GM19043 (cell line): ENCODE measurements around the gene BUB1B.

Source experiments
- ATAC-seq: cut with Tn5 transposase; IDR thresholded peaks from one replicate; pipeline ENCODE4 v1.9.1; 2021; ENCODE audit warnings: low read depth; ENCODE audit not compliant: unreplicated experiment

BUB1B gene

DNA sequence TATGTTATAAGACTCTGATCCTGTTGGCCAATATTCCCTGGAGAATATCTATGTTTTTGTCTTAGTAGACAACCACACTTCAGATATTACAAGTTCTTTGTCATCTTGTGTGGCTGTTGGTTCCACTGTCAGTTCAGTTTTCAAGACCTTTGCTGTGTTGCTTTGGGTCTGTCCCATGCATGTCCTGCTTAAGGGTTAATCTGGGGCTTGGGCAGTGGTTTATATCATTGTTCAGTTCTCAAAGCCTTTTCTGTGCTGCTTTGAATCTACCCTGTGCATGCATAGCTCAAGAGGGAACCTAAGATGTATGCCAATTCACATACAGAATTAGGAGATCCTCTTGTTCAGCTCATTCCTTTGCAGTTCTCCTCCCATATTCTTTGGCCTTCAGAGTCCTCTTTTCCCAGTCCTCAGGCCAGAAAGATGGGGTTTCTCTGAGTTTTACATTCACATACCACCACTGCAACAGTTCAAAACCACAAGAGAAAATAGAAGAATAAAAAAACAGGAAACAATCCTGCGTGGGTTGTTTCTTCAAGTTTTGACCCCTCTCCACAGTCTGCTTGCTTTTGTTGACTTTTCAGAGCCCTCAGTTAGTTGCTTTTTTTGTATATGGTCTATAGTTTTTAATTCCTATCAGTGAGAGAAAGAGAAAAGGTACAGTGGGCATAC, 21.6 kb downstream of the BUB1B start:
- no peak for ATAC-seq

GRCh38 chr15:40183636-40184463, 23.0 kb downstream of the BUB1B start:
- ATAC-seq = no peak

- no peak for ATAC-seq
Measured at GRCh38 chr15:40190591-40190990, 29.7 kb downstream of the BUB1B start.

GRCh38 chr15:40192942-40193341, 32.1 kb downstream of the BUB1B start:
- ATAC-seq = no peak

DNA sequence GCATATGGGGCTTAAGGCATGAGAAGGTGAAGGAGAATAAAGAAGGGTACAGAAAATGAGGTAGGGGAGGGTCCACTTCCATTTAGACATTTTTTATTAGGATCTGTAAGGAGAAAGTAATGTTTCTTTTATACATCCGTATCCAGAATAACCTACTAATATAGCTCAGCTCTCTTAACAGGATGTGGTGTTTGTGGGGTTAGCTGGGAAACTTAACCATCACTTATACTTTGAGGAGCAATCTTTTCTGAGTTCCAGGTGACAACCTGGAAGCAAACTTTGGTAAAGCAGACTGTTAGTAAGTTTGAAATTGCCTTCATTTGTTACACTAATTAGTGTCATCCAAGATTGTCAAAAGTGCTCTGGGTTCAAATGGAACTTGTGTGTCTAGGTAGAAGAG, 36.6 kb downstream of the BUB1B start:
- ATAC-seq = no peak

GRCh38 chr15:40198355-40199085, 37.7 kb downstream of the BUB1B start:
- ATAC-seq = no peak

DNA sequence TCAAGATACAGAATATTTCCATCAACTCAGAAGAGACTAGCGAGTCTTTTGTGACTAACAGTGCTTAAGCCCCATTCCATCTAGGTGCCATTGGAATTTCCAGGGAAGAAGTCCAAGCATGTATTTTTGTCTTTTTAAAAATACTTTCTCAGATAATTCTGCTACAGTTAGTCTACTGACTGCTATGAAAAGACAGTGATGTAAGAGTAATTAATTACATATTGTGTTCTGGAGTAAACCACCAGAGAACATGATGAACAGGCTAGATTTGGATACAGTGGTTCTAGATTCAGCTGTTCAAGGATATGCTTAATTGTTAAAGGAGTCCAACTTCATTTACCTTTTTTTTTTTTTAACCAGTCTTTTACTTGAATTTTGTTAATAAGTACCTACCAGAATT, 43.2 kb downstream of the BUB1B start:
- ATAC-seq = no peak

DNA sequence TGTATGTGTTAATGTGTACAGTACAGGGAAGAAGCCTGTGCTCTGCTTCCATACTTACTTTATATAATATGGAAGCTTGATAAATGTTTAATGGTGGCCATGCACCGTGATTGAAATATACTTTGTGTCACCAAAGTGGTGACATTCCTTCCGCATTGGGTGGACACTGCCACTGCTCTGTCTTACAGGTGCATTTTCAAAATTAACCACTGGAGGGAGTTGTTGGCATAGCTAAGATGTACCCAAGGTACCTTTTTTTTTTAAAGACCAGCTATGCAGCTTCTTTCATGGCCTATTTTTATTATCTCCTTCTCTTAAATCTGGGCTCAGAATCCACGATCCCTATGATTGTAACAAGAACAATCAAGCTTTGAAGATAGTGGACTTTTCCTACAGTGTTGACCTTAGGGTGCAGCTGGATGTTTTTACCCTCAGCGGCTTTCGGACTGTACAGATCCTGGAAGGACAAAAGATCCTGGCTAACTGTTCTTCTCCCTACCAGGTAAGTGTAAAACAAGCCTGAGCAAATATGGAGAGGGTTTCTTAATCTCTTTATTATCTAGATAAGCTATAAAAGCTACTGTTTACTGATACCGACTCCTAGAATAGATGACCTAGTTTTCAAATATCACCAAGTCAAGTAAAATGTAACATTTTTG, 56.4 kb downstream of the BUB1B start:
- ATAC-seq = no peak

DNA sequence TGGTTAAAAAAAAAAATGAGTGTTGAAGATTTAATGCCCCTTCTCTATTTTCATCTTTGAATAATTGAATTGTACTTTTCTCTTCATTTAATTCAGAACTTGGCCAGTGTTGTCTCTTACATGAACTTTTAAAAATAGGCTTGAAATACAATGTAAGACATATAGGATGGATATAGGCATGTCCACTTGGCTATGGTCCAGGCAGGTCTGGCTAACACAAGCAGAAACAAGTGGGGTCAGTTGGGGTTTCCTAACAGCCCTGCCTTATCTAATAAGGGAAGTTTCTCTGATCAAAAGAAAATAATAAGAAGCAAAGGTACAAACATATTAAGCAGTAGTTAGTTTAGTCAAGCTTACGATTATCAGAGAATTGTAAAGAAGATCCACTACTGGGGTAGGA, 58.9 kb downstream of the BUB1B start:
- ATAC-seq = no peak

GRCh38 chr15:40222131-40222530, 61.3 kb downstream of the BUB1B start:
- no peak for ATAC-seq

GRCh38 chr15:40226736-40227135, 65.9 kb downstream of the BUB1B start:
- ATAC-seq = no peak

- ATAC-seq = no peak
Measured at GRCh38 chr15:40229316-40229715, 68.4 kb downstream of the BUB1B start.

GRCh38 chr15:40229956-40230355, 69.1 kb downstream of the BUB1B start:
- ATAC-seq = no peak

DNA sequence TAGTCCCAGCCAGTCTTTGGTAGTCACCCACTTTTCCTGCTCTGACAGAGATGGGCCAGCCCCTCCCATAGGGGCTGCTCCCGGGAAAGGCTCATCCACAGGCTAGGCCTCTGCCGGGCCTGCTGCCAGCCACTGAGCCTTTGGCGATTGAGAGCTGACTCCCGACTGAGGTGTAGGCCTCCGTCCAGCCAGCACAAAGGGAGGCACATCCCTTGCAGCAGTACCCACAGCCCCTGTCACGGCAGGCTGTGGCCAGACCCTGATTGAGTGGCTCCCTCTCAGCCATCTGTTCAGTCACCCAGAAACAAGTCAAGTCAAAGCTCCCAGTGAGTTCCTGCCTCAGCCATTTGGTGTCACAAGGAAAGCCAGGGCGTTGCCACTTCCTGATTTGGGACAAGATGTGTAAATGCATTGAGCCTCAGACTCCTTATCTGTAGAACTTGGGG, 71.8 kb downstream of the BUB1B start:
- ATAC-seq = no peak

DNA sequence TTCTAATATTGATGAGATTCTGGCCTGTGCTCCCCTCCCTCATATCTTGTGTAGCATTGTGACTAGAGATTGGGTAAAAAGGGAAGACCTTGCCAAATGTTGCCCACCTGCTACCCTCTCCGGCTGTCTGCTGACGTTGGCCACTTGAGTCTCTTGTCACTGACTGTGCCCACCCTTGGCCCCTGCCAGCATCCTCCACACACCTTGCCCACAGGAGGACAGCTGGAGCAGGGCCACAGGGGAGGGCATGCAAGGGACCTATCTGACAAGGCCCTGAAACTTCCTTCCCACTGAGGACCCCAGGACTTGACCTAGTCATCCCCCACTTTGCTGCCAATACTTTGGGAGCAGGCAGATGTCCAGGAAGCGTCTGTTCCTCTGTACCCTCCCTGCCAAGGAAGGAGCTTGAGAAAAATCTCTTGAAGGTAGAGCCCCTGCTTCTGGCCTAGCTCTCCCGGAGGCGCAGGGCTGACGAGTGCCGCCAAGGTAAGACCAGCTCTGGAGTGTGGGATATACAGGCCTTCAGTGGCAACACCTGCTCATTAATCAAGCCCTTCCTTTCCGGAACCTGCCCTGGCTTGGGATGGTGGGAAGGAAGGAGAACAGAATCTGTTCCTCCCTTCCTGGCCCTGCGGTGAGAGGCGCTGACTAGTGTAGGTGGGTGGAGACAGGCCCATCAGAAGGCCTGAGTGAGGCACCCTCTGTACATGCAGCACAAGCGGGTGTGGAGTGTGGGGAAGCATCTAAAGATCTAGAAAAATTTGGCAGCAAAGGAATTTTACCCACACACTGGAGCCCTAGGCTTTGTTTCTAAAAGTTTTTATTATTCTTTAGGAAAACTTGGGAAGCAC, 73.1 kb downstream of the BUB1B start:
- no peak for ATAC-seq

DNA sequence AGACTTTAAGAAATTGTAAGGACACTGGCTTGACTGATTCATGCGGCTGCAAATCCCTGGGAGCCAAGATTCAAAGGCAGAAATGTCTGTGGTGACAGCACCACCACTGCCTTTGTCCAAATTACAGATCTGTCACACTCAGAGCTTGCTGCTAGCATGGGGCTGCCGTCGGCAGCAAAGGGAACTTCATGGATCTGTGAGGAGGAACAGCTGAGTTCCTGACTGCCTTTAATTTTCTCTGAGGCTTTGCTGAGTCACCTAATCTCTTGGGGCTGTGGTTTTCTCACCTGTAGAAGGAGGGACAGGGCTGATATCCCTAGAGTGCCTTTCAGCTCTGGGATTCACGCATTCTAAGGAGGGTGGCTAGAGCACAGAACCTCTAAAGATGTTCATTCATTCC, 73.9 kb downstream of the BUB1B start:
- ATAC-seq = no peak

DNA sequence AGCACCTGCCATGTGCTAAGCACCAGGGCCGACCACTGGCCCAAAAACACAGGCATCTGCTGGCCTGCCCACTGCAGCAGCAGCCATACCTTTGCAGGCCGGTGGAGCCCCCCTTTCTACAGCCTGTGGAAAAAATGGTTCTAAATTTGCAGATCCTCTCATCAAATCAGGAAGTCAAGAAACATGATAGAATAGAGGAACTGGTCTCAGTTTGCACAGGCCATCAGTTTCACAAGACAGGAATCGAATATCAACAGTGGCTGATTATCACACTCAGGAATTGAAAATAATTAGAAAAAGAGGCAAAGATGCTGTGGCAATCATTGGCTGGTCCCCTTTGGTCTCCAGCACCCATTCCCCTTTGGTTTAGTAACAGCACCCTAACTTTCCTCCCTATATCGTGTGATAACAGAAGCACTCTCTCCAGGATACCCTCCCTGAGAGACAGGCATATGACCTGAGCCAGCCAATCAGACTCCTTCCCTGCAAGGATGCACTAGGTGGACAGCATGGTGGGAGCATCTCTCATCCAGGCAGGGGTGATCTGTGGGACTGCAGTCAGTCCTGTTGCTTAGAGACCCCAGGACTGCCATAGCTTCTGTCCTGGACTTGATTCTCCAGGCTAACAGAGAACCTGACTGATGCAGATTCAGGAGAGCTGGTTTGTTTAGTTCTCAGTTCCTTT, 74.5 kb downstream of the BUB1B start:
- ATAC-seq = no peak

DNA sequence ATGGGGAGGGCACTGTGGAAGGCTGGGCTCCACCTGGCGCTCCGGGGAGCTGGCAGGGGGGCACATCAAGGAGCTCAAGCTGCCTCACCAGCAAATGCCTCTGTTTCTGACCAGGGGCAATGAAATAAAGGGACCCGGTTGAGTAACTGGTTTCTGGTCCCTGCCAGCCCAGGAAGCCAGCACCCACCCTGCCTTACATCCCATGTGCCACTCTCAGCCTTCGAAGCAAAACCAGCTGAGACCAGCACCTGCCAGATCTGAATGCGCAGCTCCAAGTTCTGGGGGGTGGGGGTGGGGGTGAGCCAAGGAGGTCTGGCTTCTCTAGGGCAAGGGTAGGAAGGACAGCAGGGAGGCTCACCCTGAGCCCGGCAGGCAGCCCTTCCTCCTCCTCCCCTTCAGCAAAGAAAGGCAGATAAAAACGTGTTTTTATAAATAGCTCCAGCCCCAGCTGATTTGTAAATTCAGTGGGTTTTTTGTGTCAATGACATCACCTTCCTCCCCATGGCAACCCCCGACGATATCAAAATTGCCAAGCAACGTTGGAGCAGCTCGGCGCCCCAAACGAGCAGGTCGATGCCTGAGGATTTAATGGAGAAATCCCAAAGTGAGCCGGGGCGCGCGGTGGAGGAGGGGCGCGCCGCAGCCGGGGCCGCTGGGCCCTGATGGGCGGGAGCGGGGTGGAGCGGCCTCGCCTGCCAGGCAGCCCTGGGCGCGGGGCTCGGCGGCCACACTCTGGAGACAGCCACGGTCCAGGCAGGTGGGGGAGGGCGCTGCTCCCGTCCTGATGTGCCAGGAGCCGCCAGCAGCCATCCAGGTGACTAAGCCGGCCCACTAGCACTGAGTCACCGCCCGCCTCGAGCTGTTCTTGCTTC, 77.9 kb downstream of the BUB1B start, which contains the start of gene PAK6:
Gene PAK6, plus strand, starts transcription at position 532 of the 872 bp plus-strand sequence. CDS start 25,723 bp downstream, outside the sequence.
- no peak for ATAC-seq

DNA sequence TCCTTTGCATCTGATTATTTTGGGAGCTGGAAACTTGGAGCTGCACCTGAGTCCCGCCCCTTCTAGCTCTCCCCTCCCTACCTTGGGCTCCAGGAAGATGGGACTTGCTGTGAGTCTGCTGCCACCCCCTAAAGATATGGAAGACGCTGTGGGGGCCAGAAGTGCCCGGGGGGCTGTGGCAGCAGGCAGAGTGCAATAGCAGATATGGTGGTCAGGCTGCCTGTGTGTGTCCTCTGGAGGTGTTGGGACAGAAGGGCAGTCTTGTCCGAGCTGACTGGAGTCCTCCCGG, 78.5 kb downstream of the BUB1B start:
- ATAC-seq = no peak
